ENCODE data around the gene MBD3L3.
"Not testable (repeated sequence)": the region's sequence is repeated elsewhere in the genome, so short reads cannot be mapped to it uniquely, and the experiment has no call there.

- TF ChIP-seq CTCF (conservative IDR thresholded peaks at IDR 0.05 in 1 of 2, IDR thresholded peaks at IDR 0.05 in 1 of 2; ENCODE audit: extremely low read depth in 1 of 2, insufficient read depth in 1 of 2, low read depth in 1 of 2, low read length in 2 of 2); EZH2 (IDR thresholded peaks at IDR 0.05; ENCODE audit: borderline replicate concordance, low read length): not testable (repeated sequence)
Measured at GRCh38 chr19:7049021-7049420, 9.5 kb downstream of the MBD3L3 start, which contains the start of gene MBD3L2.

Data from mammary epithelial cell (primary cell).